Liver (tissue), 9 donors: ENCODE measurements around the gene PDE9A. TPM values are rescaled to one million over a fixed set of nuclear protein-coding genes. Genes with fewer than 3 reads are reported as not detected.

ENCODE experiments used
- DNase-seq: peaks from one replicate; pipeline ENCODE4 v3.0.0-alpha.2; 2017; ENCODE audit warnings: low spot score
- H3K27ac ChIP-seq, 2 donors: one replicate each; pipeline ENCODE4 v1.7.0; 2013; ENCODE audit warnings: inconsistent platforms in 2 of 2, low read length in 2 of 2, control low read depth in 1 of 2, low read depth in 1 of 2, mild to moderate bottlenecking in 1 of 2
- H3K27me3 ChIP-seq, 4 donors: one replicate each; pipeline versions ENCODE4 v1.6.1 to v1.7.0; 2013; ENCODE audit warnings: low read length in 3 of 4, inconsistent platforms in 1 of 4, mild to moderate bottlenecking in 1 of 4, moderate library complexity in 1 of 4; ENCODE audit not compliant: control insufficient read depth in 4 of 4, insufficient read depth in 4 of 4
- H3K36me3 ChIP-seq, 4 donors: one replicate each; pipeline versions ENCODE4 v1.6.1 to v1.7.0; 2013; ENCODE audit warnings: low read length in 3 of 4, mild to moderate bottlenecking in 3 of 4, low read depth in 1 of 4, moderate library complexity in 1 of 4; ENCODE audit not compliant: control insufficient read depth in 4 of 4, insufficient read depth in 3 of 4
- H3K4me1 ChIP-seq, 4 donors: one replicate each; pipeline versions ENCODE4 v1.6.1 to v1.7.0; 2013; ENCODE audit warnings: low read length in 3 of 4, mild to moderate bottlenecking in 3 of 4, moderate library complexity in 1 of 4; ENCODE audit not compliant: control insufficient read depth in 4 of 4, insufficient read depth in 4 of 4
- H3K4me3 ChIP-seq, 3 donors: one replicate each; pipeline versions ENCODE4 v1.6.1 to v1.7.0; 2013; ENCODE audit warnings: low read length in 3 of 3, control low read depth in 1 of 3, low read depth in 1 of 3, mild to moderate bottlenecking in 1 of 3
- H3K9ac ChIP-seq, 2 donors: one replicate each; pipeline ENCODE4 v1.7.0; 2013; ENCODE audit warnings: low read length in 2 of 2, mild to moderate bottlenecking in 2 of 2, moderate library complexity in 2 of 2, control low read depth in 1 of 2, low read depth in 1 of 2
- H3K9me3 ChIP-seq, 4 donors: one replicate each; pipeline versions ENCODE4 v1.6.1 to v1.7.0; 2013; ENCODE audit warnings: low read length in 3 of 4; ENCODE audit not compliant: control insufficient read depth in 4 of 4
- ATF3 ChIP-seq: IDR thresholded peaks from 2 replicates; pipeline ENCODE4 v1.6.1; 2016; ENCODE audit warnings: antibody characterized with exemption
- CTCF ChIP-seq: fragments of 150-350 bp; IDR thresholded peaks from 2 replicates; pipeline ENCODE4 v1.5.1; 2017; ENCODE audit warnings: improper control_type of control experiment, low read depth, low read length; ENCODE audit not compliant: missing input control
- EGR1 ChIP-seq, 2 donors: IDR thresholded peaks; 2 replicates each; pipeline ENCODE4 v1.6.1; 2016 to 2018; ENCODE audit warnings: antibody characterized with exemption in 2 of 2, low read depth in 2 of 2
- FOXA1 ChIP-seq: IDR thresholded peaks from 2 replicates; pipeline ENCODE4 v1.6.1; 2016; ENCODE audit warnings: antibody characterized with exemption
- FOXA2 ChIP-seq: IDR thresholded peaks from 2 replicates; pipeline ENCODE4 v1.6.1; 2016; ENCODE audit warnings: antibody characterized with exemption
- GABPA ChIP-seq, 2 donors: IDR thresholded peaks in 1 of 2; conservative IDR thresholded peaks in 1 of 2; 2 replicates each; pipeline ENCODE4 v1.6.1; 2016; ENCODE audit warnings: antibody characterized with exemption in 2 of 2, mild to moderate bottlenecking in 1 of 2, moderate library complexity in 1 of 2
- HNF4A ChIP-seq, 2 donors: conservative IDR thresholded peaks; 2 replicates each; pipeline ENCODE4 v1.6.1; 2016; ENCODE audit warnings: antibody characterized with exemption in 2 of 2, mild to moderate bottlenecking in 2 of 2
- HNF4G ChIP-seq: IDR thresholded peaks from 2 replicates; pipeline ENCODE4 v1.6.1; 2016; ENCODE audit warnings: antibody characterized with exemption
- JUND ChIP-seq, 2 donors: IDR thresholded peaks; 2 replicates each; pipeline ENCODE4 v1.6.1; 2016; ENCODE audit warnings: antibody characterized with exemption in 2 of 2
- MAX ChIP-seq: IDR thresholded peaks from 2 replicates; pipeline ENCODE4 v1.6.1; 2016; ENCODE audit warnings: antibody characterized with exemption
- NR2F2 ChIP-seq: IDR thresholded peaks from 2 replicates; pipeline ENCODE4 v1.6.1; 2016; ENCODE audit warnings: antibody characterized with exemption
- RAD21 ChIP-seq, 2 donors: IDR thresholded peaks; 2 replicates each; pipeline ENCODE4 v1.6.1; 2016; ENCODE audit warnings: antibody characterized with exemption in 2 of 2, mild to moderate bottlenecking in 2 of 2
- REST ChIP-seq: IDR thresholded peaks from 2 replicates; pipeline ENCODE4 v1.6.1; 2016; ENCODE audit warnings: antibody characterized with exemption, mild to moderate bottlenecking
- RXRA ChIP-seq, 2 donors: IDR thresholded peaks; 2 replicates each; pipeline ENCODE4 v1.6.1; 2017 to 2018; ENCODE audit warnings: antibody characterized with exemption in 2 of 2, mild to moderate bottlenecking in 1 of 2
- TAF1 ChIP-seq: conservative IDR thresholded peaks from 2 replicates; pipeline ENCODE4 v1.6.1; 2016; ENCODE audit warnings: antibody characterized with exemption, mild to moderate bottlenecking
- ZBTB33 ChIP-seq: IDR thresholded peaks from 2 replicates; pipeline ENCODE4 v1.6.1; 2016; ENCODE audit warnings: antibody characterized with exemption
- WGBS: extraction: QIAGEN DNeasy Blood & Tissue Kit; methylation state at CpG from one replicate; pipeline ENCODE4 v1.1.7; 2013; 5-methylcytosine and 5-hydroxymethylcytosine counted together
- polyA plus RNA-seq, 2 donors: library from polyadenylated mRNA; stranded (reverse) in 1 of 2; unstranded in 1 of 2; fragments of 200-250 nt in 1 of 2; fragments of >200 nt in 1 of 2; fragmentation: Nextera tagmentation in 1 of 2; extraction: Ambion mirVana in 1 of 2; gene quantifications; one replicate each; pipeline versions ENCODE4 v1.2.1 to v1.2.3, GENCODE V29; 2013 to 2015
- total RNA-seq, 2 donors: library from RNA; depleted of rRNA; stranded (reverse); fragments of >200 nt; gene quantifications; one replicate each; pipeline ENCODE4 v1.2.3, GENCODE V29; 2014
- donor health status: healthy.
- donor health status: healthy.
- donor health status: healthy.
- donor health status: healthy.
- donor health status: healthy.

PDE9A gene
- total and polyA plus RNA-seq, 4 donors: 1.5 to 4.2 (median 2.7) TPM

GRCh38 chr21:42818328-42818749 lies 164.9 kb downstream of the PDE9A start:
- H3K9ac ChIP-seq: no peak overlapping the region
- no peak overlapping the region for H3K4me3 ChIP-seq
- WGBS: 18% methylated on average over 2 of the region's 2 CpGs
- peak; percentile 63 for DNase-seq
- H3K27me3 ChIP-seq: no peaks in the 10 kb centered on the region
- H3K4me1 ChIP-seq: no peaks in the 10 kb centered on the region
- H3K27ac ChIP-seq: no peak overlapping the region
- TF ChIP-seq RAD21 (IDR thresholded peaks at IDR 0.05): peak; percentile 99
- TF ChIP-seq FOXA1: no peak
- TF ChIP-seq CTCF: peak; percentile 95
- no peak for TF ChIP-seq NR2F2
- TF ChIP-seq HNF4G: peak; percentile 56
- TF ChIP-seq FOXA2: no peak
- no peak for TF ChIP-seq TAF1
- TF ChIP-seq JUND (IDR thresholded peaks at IDR 0.05): no peak
- TF ChIP-seq HNF4A (conservative IDR thresholded peaks at IDR 0.05): peak; percentile 50 to 80
- H3K9me3 ChIP-seq: no peaks in the 10 kb centered on the region
- H3K36me3 ChIP-seq: no peaks in the 10 kb centered on the region

- Histone ChIP-seq H3K9ac (no peak overlapping the region), H3K27me3 (no peaks in the 10 kb centered on the region), H3K27ac (no peak overlapping the region), H3K4me3 (no peak overlapping the region), H3K36me3 (no peaks in the 10 kb centered on the region), H3K9me3 (no peaks in the 10 kb centered on the region), H3K4me1 (no peaks in the 10 kb centered on the region)
- TF ChIP-seq MAX (no peak), JUND (IDR thresholded peaks at IDR 0.05) (no peak), RAD21 (IDR thresholded peaks at IDR 0.05) (no peak), FOXA2 (no peak), ATF3 (no peak), RXRA (IDR thresholded peaks at IDR 0.05) (no peak), EGR1 (IDR thresholded peaks at IDR 0.05; ENCODE audit: low read depth in 2 of 2) (no peak), TAF1 (no peak), REST (no peak), GABPA (IDR thresholded peaks at IDR 0.05 in 1 of 2, conservative IDR thresholded peaks at IDR 0.05 in 1 of 2) (no peak), ZBTB33 (no peak), HNF4G (no peak), FOXA1 (no peak)
- peak; percentile 14 for DNase-seq
- 94% methylated on average over 7 of the region's 7 CpGs for WGBS
Measured at GRCh38 chr21:42819861-42820615, 166.6 kb downstream of the PDE9A start.
